HG03521 (cell line): ENCODE data around the gene SOCS6.
A peak's percentile ranks its signal among the peaks of the same experiment; 100 is the strongest.

Experiments used
- ATAC-seq: cut with Tn5 transposase; IDR thresholded peaks from one replicate; pipeline ENCODE4 v1.9.1; 2021; ENCODE audit warnings: mild to moderate bottlenecking, moderate library complexity; ENCODE audit not compliant: unreplicated experiment

SOCS6 gene

GRCh38 chr18:70288171-70288850 is 534 bp upstream of the SOCS6 start:
- ATAC-seq, result peak; percentile 6

- ATAC-seq, result peak; percentile 40
Measured at GRCh38 chr18:70289351-70290312, 787 bp downstream of the SOCS6 start.

- no peak for ATAC-seq
Measured at GRCh38 chr18:70290482-70291294, 1.8 kb downstream of the SOCS6 start.

- ATAC-seq, result no peak
Measured at GRCh38 chr18:70291295-70291574, 2.4 kb downstream of the SOCS6 start.

- ATAC-seq, result no peak
Measured at GRCh38 chr18:70292628-70293027, 3.8 kb downstream of the SOCS6 start.

GRCh38 chr18:70293166-70293565 is 4.3 kb downstream of the SOCS6 start:
- ATAC-seq, result no peak

- no peak for ATAC-seq
Measured at GRCh38 chr18:70294471-70295191, 5.8 kb downstream of the SOCS6 start.

- ATAC-seq, result no peak
Measured at GRCh38 chr18:70295192-70296188, 6.6 kb downstream of the SOCS6 start.

GRCh38 chr18:70296289-70296688 is 7.4 kb downstream of the SOCS6 start:
- ATAC-seq, result no peak

- ATAC-seq, result no peak
Measured at GRCh38 chr18:70296781-70297180, 7.9 kb downstream of the SOCS6 start.

GRCh38 chr18:70299393-70299792 is 10.5 kb downstream of the SOCS6 start:
- ATAC-seq, result no peak

- ATAC-seq, result no peak
Measured at GRCh38 chr18:70301667-70302066, 12.8 kb downstream of the SOCS6 start.

GRCh38 chr18:70308555-70309294 is 19.9 kb downstream of the SOCS6 start:
- ATAC-seq, result no peak

- no peak for ATAC-seq
Measured at GRCh38 chr18:70310560-70311320, 21.9 kb downstream of the SOCS6 start.

GRCh38 chr18:70311726-70312125 is 22.9 kb downstream of the SOCS6 start:
- ATAC-seq, result no peak

- no peak for ATAC-seq
Measured at GRCh38 chr18:70313640-70314039, 24.8 kb downstream of the SOCS6 start.

GRCh38 chr18:70314151-70314782 is 25.4 kb downstream of the SOCS6 start:
- ATAC-seq, result no peak

- no peak for ATAC-seq
Measured at GRCh38 chr18:70319187-70319586, 30.3 kb downstream of the SOCS6 start.
